Stimulated activated CD4-positive, alpha-beta T cell treated with anti-CD3 and anti-CD28 coated beads, Interleukin-1b, Interleukin-23, amount 100 ng/mL, for 4 hours (primary cell): Measurements from ENCODE around the gene SBF2.
"Not testable (repeated sequence)": the region's sequence is repeated elsewhere in the genome, so short reads cannot be mapped to it uniquely, and the experiment has no call there.

Source experiments
- DNase-seq, 2 donors: peaks; one replicate each; pipeline ENCODE4 v3.0.0-alpha.2; 2020; ENCODE audit warnings: low read depth in 2 of 2

Gene SBF2

GRCh38 chr11:9953994-9954626 is 339.9 kb downstream of the SBF2 start:
- DNase-seq = no peak

- DNase-seq = no peak
Observed at GRCh38 chr11:9952511-9953196, 341.4 kb downstream of the SBF2 start.

GRCh38 chr11:9951807-9952206 is 342.2 kb downstream of the SBF2 start:
- no peak for DNase-seq

- no peak for DNase-seq
Observed at GRCh38 chr11:9950462-9950861, 343.6 kb downstream of the SBF2 start.

- DNase-seq = no peak
Observed at GRCh38 chr11:9947231-9947864, 346.7 kb downstream of the SBF2 start.

GRCh38 chr11:9945680-9946079 is 348.3 kb downstream of the SBF2 start:
- DNase-seq = not testable (repeated sequence)

GRCh38 chr11:9943386-9944110 is 350.5 kb downstream of the SBF2 start:
- no peak for DNase-seq

GRCh38 chr11:9941991-9942390 is 352.0 kb downstream of the SBF2 start:
- no peak for DNase-seq

GRCh38 chr11:9939150-9939549 is 354.9 kb downstream of the SBF2 start:
- DNase-seq = not testable (repeated sequence)

GRCh38 chr11:9936754-9937153 is 357.3 kb downstream of the SBF2 start:
- DNase-seq = no peak

GRCh38 chr11:9932843-9933242 is 361.2 kb downstream of the SBF2 start:
- DNase-seq = not testable (repeated sequence)

GRCh38 chr11:9930562-9931331 is 363.3 kb downstream of the SBF2 start:
- not testable (repeated sequence) for DNase-seq

GRCh38 chr11:9927670-9928069 is 366.3 kb downstream of the SBF2 start:
- no peak for DNase-seq

GRCh38 chr11:9923280-9923679 is 370.7 kb downstream of the SBF2 start:
- DNase-seq = no peak

- no peak for DNase-seq
Observed at GRCh38 chr11:9922806-9923205, 371.2 kb downstream of the SBF2 start.

GRCh38 chr11:9916480-9916879 is 377.5 kb downstream of the SBF2 start:
- no peak for DNase-seq

GRCh38 chr11:9914064-9914463 is 380.0 kb downstream of the SBF2 start:
- no peak for DNase-seq

- DNase-seq = no peak
Observed at GRCh38 chr11:9905960-9906791, 387.8 kb downstream of the SBF2 start.

- no peak for DNase-seq
Observed at GRCh38 chr11:9905501-9905951, 388.5 kb downstream of the SBF2 start.

GRCh38 chr11:9903579-9903978 is 390.4 kb downstream of the SBF2 start:
- DNase-seq = no peak

- DNase-seq = no peak
Observed at GRCh38 chr11:9901943-9902342, 392.1 kb downstream of the SBF2 start.
